ENCODE data around the gene PTPRK. TPM values are rescaled to one million over a fixed set of nuclear protein-coding genes. Genes with fewer than 3 reads are reported as not detected.

Gene PTPRK
- total RNA-seq, 1 experiment from 2014 or later: 34.2 TPM

GRCh38 chr6:128200789-128201188 lies 319.6 kb downstream of the PTPRK start:
- H3K79me2 ChIP-seq (ENCODE audit: insufficient read depth, low read length): no peaks in the 10 kb centered on the region
- TF ChIP-seq ZNF274 (IDR thresholded peaks at IDR 0.05; ENCODE audit: low read depth, low read length) (no peak), CBX3 (IDR thresholded peaks at IDR 0.05; ENCODE audit: low read depth) (no peak), RAD21 (IDR thresholded peaks at IDR 0.05; ENCODE audit: low read depth) (no peak), ZBTB33 (IDR thresholded peaks at IDR 0.05; ENCODE audit: extremely low read depth, insufficient replicate concordance, low read length) (no peak), TCF7L2 (IDR thresholded peaks at IDR 0.05; ENCODE audit: borderline replicate concordance, extremely low read depth, insufficient read depth, insufficient read length) (no peak), SRF (IDR thresholded peaks at IDR 0.05; ENCODE audit: low read depth) (no peak), EZH2phosphoT487 (IDR thresholded peaks at IDR 0.05; ENCODE audit: borderline replicate concordance) (no peak), EZH2 (IDR thresholded peaks at IDR 0.05) (no peak), POLR2AphosphoS5 (IDR thresholded peaks at IDR 0.05; ENCODE audit: low read depth, low read length) (no peak), FOSL1 (IDR thresholded peaks at IDR 0.05; ENCODE audit: low read depth) (no peak), CEBPB (IDR thresholded peaks at IDR 0.05; ENCODE audit: low read depth) (no peak), ELF1 (IDR thresholded peaks at IDR 0.05; ENCODE audit: borderline replicate concordance, low read depth) (no peak), EGR1 (IDR thresholded peaks at IDR 0.05; ENCODE audit: low read depth) (no peak), JUND (IDR thresholded peaks at IDR 0.05) (no peak), ATF3 (IDR thresholded peaks at IDR 0.05) (no peak), CTCF (IDR thresholded peaks at IDR 0.05 in 2 of 3, conservative IDR thresholded peaks at IDR 0.05 in 1 of 3; ENCODE audit: borderline replicate concordance in 1 of 3, insufficient read depth in 1 of 3, low read depth in 2 of 3, low read length in 2 of 3) (no peak), YY1 (IDR thresholded peaks at IDR 0.05; ENCODE audit: extremely low read depth, insufficient replicate concordance, low read depth, low read length) (no peak), MAX (IDR thresholded peaks at IDR 0.05) (no peak), SIN3A (IDR thresholded peaks at IDR 0.05; ENCODE audit: low read depth) (no peak)
- ChIA-PET RAD21 (ENCODE audit: low non-redundant PET in 1 of 2, low total read pairs in 2 of 2, uncharacterized antibody in 2 of 2, unreplicated experiment in 2 of 2) (no interaction called here), CTCF (no interaction called here), POLR2A (no interaction called here)
- H3K4me3 ChIP-seq (replicated peaks in 1 of 2; ENCODE audit: low read depth in 1 of 2, low read length in 2 of 2): no peak overlapping the region
- intact Hi-C loops (cut with micrococcal nuclease): no loop called here
- H3K9me2 ChIP-seq (ENCODE audit: insufficient read depth): no peaks in the 10 kb centered on the region
- H3K4me2 ChIP-seq (ENCODE audit: low read length): no peak overlapping the region
- no peaks in the 10 kb centered on the region for H3K4me1 ChIP-seq (ENCODE audit: control insufficient read depth in 1 of 2, insufficient read depth in 2 of 2, low read length in 2 of 2)
- H3K27ac ChIP-seq (ENCODE audit: low read depth, low read length): no peak overlapping the region
- H3K36me3 ChIP-seq (ENCODE audit: control insufficient read depth in 1 of 2, insufficient read depth in 2 of 2, low read length in 2 of 2): no peaks in the 10 kb centered on the region
- DNase-seq (ENCODE audit: low read depth, low spot score) (no peak), ATAC-seq (no peak)
- H3K27me3 ChIP-seq (ENCODE audit: insufficient read depth, low read length): no peaks in the 10 kb centered on the region
- H4K20me1 ChIP-seq (ENCODE audit: insufficient read depth): no peaks in the 10 kb centered on the region
- BruUV-seq (replicated peaks): no TSS peak
- no peak overlapping the region for H3K9ac ChIP-seq (ENCODE audit: low read length)
- no peak overlapping the region for H2AFZ ChIP-seq (ENCODE audit: low read depth, low read length, poor library complexity, severe bottlenecking)
- H3K9me3 ChIP-seq (ENCODE audit: control insufficient read depth in 1 of 2, insufficient read depth in 1 of 2, low read depth in 1 of 2, low read length in 2 of 2): no peaks in the 10 kb centered on the region
